NCI-H2171 (cell line): ENCODE measurements around the gene LAMA2.

Experiments used
- DNase-seq: peaks from one replicate; lab custom pipeline; 2025; lab: John Stamatoyannopoulos, UW

LAMA2 gene

GRCh38 chr6:129181001-129181400 lies 298.1 kb downstream of the LAMA2 start:
- no peak for DNase-seq

DNA sequence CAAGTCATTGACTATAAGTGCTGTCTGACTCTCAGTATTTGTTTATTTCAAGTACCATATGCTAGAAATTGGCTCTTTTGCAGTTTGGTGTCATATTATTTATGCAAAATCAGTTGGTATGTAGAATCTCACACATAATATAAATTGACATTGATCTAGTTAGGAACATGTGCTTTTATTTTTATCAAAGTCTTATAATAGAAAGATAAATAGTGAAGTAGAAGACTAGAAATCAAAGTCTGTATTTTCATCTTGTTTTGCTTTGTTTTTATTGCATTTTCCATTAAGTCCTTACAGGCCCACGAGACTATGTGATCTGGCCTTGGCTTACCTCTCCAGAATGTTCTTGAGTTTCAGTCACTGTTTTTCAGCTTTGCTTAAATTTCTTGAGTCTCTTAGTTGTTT lies 300.3 kb downstream of the LAMA2 start:
- DNase-seq, result no peak

GRCh38 chr6:129183681-129184301 lies 300.9 kb downstream of the LAMA2 start:
- DNase-seq, result no peak

DNA sequence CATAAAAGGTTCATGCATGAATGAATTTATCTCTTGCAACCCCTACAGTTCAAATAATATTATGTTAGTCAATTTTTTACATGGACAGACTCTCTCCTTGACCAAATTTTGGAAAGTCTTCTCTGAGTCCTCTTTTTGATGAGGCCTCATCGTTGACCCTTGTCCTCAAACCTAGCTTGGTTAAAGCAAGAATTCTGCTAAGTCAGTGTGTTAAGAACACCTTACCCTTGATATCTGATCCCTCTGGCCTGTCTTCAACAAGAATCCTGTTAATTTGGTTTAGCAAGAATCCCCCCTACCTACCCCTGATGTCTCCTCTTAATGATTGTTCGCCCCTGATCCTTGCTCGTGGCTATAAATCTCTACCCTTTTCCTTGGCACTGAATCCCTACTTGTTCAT lies 301.4 kb downstream of the LAMA2 start:
- DNase-seq, result no peak

DNA sequence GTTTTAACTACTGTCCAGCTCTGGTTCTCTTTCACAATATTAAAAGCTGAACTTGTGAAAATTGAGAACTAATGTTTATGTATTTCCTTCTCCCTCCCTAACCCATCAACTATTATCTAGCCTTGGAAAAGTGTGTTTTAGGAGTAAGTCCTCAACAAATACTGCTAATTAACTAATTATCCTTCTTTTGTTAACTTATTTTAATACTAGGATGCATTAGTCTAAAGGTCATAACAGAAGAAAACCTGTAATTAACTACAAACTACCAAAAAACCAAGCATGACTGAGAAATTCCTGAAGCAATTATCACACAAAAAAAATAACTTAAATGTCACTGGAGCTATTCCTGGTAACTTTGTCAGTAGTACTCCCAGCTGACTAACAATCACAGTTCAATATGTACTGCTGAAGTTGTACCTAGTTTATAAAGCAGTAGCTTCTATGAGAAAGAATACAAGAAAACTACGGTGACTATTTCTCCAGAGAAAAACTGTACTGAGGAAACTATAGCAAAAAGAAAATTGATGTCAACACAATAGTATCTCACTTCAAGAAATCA lies 301.9 kb downstream of the LAMA2 start:
- DNase-seq, result no peak

- no peak for DNase-seq
These were observed 304.1 kb downstream of the LAMA2 start for GRCh38 chr6:129186988-129187387.

DNA sequence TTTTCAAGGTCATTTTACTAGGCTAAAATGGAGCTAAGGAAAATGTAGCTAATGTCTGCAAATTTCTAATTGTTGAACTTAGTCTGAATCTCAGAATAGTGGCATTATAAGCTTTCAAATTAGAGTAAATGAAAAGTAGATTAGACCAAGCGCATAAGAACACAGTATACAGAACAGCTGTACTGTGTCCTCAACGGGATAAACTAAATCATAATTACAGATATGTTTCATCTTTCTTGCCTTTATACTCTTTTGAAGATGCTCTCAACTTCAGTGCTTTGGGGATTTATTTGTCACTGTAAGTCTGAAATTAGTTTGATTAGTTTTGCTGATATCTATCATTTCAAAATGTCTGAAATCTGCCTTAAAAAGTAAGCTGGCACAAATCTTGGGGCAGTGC lies 305.4 kb downstream of the LAMA2 start:
- DNase-seq, result no peak

DNA sequence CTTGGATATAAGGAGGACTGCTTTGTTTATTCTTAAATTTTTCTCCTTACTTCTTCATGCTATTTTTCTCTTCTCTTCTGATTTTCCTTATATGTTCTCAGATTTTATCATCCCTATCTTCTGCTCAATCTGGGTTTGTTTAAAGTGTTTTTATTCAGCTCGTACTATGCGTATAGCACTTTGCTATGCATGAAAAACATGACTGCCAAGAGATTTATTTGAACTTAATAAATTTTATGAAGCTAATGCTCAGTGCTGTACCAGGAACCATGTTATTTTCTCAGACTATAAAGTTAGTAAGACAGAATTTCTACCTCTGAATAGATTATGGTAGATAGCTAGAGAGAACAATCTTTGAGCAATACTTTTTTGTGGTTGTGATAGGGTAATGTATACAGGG lies 305.9 kb downstream of the LAMA2 start:
- DNase-seq, result no peak

- DNase-seq, result no peak
These were observed 306.3 kb downstream of the LAMA2 start for GRCh38 chr6:129189266-129189665.

DNA sequence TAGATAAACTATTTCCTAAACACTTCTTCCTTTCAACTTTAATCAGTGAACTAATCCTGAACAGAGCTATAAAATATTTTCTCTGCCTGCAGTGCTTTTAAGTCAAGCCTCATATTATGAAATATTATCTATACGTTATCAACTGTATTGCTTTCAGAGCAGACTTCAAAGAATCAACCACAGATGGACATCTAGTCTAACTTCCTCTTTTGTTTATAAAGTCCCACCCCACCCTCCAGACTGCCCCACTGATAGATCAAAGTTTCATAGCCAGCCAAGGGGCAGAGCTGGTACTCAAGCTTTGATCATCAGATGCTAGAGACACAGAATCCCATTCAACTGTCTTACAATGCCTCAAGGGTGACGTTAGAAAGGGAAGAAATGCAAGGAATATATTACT lies 308.3 kb downstream of the LAMA2 start:
- DNase-seq, result no peak

- DNase-seq, result no peak
These were observed 309.6 kb downstream of the LAMA2 start for GRCh38 chr6:129192458-129192989.

DNA sequence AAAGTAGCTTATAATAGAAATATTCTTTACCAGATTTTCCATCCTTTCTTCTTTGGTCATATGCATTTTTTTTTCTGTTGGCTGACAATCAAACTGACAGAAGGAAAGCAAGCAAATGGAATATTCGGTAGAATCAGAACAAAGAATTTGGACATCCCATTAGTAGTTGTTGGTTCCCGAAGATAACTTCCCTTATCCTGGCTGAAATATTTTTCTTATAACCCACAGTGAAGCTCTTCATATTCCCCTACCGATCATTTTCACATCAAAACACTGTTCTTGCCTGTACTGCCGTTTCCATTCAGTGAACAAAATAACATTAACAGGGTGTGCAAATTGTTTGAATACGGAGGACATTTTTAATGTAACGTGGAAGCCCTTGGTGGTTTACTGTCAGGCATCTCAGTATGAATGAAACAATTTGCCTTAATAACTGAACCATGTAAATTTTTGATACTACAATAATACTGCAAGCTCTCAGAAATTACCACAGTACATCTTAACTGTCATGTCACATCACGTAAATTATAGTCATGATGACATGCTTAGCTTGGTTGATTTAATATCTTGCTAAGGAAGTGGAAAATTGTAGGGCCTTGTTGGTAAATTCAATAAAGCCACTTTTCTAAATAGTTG lies 311.5 kb downstream of the LAMA2 start:
- no peak for DNase-seq

DNA sequence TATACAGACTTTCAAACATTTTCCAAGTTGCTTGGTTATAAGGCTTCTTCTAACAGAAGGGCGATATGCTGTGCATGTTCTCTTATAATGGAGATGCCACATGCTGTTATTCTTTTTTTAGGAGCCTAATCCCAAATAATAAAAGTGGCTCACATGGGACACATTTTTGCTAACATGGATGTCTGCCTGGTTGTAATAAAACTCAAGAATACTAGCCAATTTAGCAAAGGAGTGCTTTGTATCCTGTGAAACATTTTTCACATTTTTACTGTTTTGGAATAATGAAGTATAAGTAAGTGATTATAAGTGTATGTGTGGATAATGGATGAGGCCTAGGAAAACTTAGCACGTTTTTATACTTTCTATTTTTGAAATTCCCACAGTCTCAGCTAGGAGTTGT lies 312.2 kb downstream of the LAMA2 start:
- DNase-seq, result no peak

DNA sequence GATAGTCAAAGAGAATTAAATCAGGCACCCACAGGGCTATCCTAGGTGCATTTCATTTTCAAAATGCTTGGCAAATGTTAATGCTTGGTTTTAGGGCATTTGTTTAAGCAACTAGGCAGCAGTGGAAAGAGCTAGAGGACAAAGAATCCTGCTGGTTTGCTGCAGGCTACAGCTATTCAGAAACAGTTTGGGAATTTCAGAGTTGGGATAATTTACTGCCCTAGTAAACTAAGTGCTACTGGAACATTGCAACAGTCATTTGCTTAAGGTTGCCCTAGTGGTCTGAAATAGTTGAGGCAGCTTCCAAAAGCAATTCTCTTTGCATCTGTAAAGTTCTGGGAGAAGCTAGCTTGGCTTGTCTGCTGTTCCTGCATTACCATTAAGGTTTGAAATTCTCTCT lies 312.7 kb downstream of the LAMA2 start:
- DNase-seq, result no peak

DNA sequence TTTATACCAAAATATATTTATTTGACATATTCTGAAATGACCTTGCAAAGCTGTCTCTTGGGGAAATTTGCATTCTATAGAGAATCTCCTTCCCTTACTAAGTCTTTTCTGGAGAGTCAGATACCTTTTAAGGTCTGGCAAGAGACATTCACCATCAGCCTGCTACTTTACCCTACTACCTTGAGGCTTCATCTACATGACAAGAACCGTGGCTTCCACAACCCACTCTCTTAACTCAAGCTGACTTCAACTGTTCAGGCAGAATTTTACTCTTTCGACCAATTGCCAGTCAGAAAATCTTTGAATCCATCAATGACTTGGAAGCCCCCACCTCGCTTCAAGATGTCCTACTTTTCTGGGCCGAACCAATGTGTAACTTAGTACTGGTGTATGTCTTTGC lies 314.2 kb downstream of the LAMA2 start:
- no peak for DNase-seq

GRCh38 chr6:129200151-129200550 lies 317.2 kb downstream of the LAMA2 start:
- DNase-seq, result no peak

DNA sequence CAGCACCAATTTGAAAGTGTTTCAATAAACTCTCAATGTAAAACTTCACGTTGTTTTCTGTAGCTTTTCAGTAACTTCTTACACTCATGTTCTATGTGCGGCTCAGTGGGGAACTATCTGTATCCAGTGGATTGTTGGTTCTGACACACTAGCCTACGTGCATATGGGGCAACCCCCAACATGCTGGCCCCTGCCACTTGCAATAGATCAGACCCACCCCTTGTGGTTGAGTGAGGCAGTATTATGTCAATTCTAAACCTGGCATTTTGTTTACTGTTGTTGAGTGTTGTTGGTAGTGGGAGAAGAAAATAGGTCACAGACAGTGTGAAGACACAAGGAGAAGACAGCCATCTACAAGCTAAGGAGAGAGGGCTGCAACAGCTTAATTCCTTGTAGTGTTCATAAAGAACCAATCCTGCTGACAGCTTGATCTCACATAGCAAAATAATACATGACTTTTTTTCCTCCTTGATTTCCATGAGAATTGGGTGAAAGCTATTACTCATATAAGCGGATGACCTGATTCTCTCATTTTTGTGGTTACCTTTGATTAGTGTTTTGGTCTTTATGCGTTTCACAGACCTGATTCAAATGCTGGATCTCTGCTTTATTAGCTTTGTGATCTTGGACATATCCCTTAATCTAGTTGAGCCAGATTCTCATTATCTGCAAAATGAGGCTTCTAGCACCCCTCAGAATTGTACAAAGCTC lies 320.4 kb downstream of the LAMA2 start:
- no peak for DNase-seq

- DNase-seq, result no peak
These were observed 323.9 kb downstream of the LAMA2 start for GRCh38 chr6:129206821-129207220.

- DNase-seq, result no peak
These were observed 324.9 kb downstream of the LAMA2 start for GRCh38 chr6:129207832-129208231.

DNA sequence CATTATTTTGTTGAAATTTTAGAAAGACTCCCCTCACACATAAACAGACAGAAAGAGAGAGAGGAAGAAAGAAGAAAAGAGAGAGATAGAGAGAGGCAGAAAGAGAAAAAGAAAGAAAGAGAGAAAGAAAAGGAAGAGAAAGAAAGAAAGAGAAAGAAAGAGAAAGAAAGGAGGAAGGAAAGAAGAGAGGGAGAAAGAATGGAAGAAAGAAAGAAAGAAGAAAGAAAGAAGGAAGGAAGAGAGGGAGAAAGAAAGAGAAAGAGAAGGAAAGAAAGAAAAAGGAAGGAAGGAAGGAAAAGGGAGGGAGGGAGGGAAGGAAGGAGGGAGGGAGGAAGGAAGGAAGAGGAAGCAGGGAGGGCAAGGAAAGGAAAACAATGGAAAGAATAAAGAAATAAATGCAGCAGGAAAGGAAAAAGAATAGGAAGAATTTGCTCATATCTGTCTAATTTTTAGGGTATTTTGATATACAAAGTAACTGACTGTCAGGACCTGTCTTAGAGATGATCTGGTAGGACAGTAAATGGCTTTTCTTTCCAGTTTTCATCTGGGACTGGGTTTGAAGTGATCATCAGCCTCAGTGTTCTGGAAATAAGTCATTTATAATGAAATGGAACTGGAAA lies 325.6 kb downstream of the LAMA2 start:
- no peak for DNase-seq

- no peak for DNase-seq
These were observed 326.4 kb downstream of the LAMA2 start for GRCh38 chr6:129209355-129209754.

GRCh38 chr6:129210684-129211083 lies 327.7 kb downstream of the LAMA2 start:
- DNase-seq, result no peak

GRCh38 chr6:129211626-129212025 lies 328.7 kb downstream of the LAMA2 start:
- no peak for DNase-seq
